NOMO-1 treated with dmso at 0.1 percent for 144 hours (cell line): Measurements from ENCODE around the gene SYT10.
"Not testable (repeated sequence)": the region's sequence is repeated elsewhere in the genome, so short reads cannot be mapped to it uniquely, and the experiment has no call there.

Experiments
- DNase-seq: peaks from one replicate; lab custom pipeline; 2025; ENCODE audit not compliant: unreplicated experiment; lab: John Stamatoyannopoulos, UW

The SYT10 gene

GRCh38 chr12:33349791-33350190 lies 89.8 kb downstream of the SYT10 start:
- no peak for DNase-seq

- DNase-seq: not testable (repeated sequence)
These were observed 107.6 kb downstream of the SYT10 start for GRCh38 chr12:33331961-33332398.

- DNase-seq: no peak
These were observed 108.7 kb downstream of the SYT10 start for GRCh38 chr12:33330940-33331339.
